GM18517 (cell line): Measurements from ENCODE around the gene EARS2.
"Not testable (repeated sequence)": the region's sequence is repeated elsewhere in the genome, so short reads cannot be mapped to it uniquely, and the experiment has no call there.

Experiments
- ATAC-seq: cut with Tn5 transposase; IDR thresholded peaks from one replicate; pipeline ENCODE4 v1.9.1; 2021; ENCODE audit warnings: mild to moderate bottlenecking, moderate library complexity; ENCODE audit not compliant: unreplicated experiment

The EARS2 gene

DNA sequence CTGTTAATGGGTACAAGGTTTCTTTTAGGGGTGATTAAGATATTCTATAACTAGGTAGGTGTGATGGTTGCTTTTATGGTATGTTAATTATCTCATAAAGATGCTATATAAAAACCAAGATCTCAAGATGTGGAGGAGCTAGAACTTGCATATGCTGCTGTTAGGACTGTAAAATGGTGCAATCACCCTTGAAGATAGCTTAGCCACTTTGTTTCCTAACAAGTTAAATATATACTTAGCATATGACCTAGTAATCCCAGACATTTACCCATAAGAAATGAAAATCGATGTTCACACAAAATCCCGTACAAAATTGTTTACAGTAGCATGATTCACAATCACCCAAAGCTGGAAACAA, 71.9 kb downstream of the EARS2 start:
- ATAC-seq = no peak

DNA sequence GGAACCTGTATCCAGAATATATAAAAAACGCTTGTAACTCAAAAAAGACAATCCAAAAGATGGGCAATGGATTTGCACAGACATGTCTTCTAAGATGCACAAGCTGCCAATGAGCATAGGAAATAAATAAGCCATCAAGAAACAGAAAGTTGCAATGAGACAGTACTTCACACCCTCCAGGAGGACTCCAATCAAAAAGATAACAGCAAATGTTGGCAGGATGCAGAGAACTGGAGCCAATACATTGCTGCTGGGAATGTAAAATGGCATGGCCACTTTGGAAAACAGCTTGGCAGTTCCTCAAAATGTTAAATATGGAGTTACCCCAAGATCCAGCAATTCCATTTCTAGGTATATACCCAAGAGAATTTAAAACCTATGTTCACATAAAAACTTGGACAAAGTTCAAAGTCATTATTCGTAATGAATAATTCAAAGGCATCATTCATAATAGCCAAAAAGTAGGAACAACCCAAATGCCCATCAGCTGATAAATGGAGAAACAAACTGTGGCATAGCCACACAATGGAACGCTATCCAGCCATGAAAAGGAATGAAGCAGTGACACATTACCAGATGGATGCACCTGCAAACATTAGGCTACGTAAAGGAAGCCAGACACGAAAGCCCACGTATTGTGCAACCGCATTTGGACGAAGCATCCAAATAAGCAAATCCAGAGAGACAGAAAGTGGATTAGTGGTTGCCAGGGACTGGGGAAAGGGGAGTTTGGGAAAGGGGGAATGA, 72.5 kb downstream of the EARS2 start:
- ATAC-seq = no peak

DNA sequence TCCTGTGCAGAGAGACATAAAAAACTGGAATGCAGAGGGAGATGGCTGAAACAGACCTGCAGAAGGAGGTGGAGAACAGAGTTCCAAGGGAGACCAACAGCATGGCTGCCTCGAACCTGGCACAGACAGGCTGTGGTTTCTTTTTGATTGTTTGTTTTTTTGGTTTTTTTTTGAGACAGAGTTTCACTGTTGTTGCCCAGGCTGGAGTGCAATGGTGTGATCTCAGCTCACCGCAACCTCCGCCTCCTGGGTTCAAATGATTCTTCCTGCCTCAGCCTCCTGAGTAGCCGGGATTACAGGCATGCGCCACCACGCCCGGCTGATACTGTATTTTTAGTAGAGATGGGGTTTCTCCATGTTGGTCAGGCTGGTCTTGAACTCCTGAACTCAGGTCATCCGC, 73.7 kb downstream of the EARS2 start:
- not testable (repeated sequence) for ATAC-seq

DNA sequence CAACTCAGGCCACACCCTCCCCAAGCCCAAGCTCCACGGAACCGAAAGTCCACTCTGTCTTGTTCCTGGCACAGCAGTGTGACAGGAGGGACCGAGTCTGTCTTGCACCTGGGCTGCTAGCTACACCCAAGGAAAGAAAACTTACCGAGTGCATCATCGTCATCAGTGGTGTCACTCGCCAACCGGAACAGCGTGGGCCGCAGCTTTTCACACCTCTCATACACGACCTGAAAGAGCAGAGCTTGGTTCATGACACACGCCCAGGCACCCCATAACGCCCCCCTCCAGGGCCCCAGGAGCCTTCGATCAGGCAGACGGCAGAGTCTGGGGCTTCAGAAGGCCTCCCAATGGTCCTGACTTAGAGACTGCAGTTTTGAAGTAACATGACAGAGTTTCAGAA, 74.4 kb downstream of the EARS2 start:
- no peak for ATAC-seq

DNA sequence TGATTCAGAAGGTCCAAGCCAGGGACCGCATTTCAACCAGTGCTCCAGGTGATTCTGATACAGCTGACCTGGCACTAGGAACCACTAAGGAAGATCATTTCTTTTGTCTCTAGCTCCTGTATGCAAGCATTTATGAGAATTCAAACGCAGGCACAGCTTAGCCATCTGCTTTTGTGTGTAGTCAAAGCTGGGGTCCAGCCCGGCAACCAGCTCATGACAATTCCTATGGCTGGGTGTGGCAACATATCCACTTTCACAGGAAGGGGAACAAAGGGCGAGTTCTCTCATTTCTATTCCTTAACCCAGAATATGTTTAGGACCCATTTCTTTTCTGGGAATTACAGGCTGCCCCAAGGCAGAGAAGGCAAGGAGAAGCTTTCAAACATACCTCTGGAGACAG, 76.9 kb downstream of the EARS2 start:
- ATAC-seq = no peak

DNA sequence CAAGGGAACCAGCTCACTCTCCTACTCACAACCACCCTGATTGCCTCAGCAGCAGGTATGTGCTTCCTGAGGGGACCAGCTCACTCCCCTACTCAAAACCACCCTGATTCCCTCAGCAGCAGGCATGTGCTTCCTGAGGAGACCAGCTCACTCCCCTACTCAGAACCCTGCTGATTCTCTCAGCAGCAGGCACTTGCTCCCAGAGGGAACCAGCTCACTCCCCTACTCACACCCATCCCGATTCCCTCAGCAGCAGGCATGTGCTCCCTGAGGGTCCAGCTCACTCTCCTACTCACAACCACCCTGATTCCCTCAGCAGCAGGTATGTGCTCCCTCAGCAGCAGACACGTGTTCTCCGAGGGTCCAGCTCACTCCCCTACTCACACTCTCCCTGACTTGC, 78.0 kb downstream of the EARS2 start:
- no peak for ATAC-seq

DNA sequence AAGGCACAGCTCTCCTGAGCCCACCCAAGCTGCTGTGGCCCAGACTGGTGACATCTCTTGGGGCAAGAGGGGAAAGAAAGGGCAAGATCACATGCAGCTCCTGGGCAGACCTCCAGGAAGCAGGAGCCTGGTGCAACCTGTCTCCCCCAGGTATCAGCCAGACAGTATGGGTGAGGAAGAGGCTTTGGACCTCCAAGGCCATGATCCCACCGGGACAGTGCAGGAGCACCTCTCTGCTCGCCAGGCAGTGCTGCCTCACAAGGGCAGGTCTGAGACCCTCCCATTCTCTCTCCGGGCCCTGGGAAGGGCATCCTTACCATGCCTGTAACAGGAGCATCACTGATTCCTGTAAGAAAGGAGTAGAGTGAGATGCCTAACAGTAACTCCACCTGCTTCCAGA, 78.6 kb downstream of the EARS2 start:
- ATAC-seq = no peak

DNA sequence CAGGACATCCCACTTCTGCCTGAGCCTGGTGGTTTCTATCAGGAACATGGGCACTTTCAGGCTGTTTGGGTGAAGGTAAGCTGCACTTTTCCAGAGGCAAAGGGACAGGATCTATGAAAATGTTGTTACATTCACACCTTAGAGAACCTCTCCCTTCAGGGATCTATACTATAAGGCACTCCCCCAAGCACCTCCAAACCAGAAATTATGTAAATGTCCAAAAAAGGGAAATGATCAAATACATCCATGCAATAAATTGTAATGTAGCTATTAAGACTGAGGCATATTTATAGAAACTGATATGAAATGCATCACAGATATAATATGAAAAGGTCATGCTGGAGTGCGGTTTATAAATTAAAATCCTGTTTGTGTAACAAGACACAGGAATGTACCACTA, 80.9 kb downstream of the EARS2 start:
- ATAC-seq = no peak
